ENCODE results near the gene ACKR2. TPM values are rescaled to one million over a fixed set of nuclear protein-coding genes. Genes with fewer than 3 reads are reported as not detected.

The ACKR2 gene
- total RNA-seq, 1 experiment from 2014 or later, result 0.45 TPM

DNA sequence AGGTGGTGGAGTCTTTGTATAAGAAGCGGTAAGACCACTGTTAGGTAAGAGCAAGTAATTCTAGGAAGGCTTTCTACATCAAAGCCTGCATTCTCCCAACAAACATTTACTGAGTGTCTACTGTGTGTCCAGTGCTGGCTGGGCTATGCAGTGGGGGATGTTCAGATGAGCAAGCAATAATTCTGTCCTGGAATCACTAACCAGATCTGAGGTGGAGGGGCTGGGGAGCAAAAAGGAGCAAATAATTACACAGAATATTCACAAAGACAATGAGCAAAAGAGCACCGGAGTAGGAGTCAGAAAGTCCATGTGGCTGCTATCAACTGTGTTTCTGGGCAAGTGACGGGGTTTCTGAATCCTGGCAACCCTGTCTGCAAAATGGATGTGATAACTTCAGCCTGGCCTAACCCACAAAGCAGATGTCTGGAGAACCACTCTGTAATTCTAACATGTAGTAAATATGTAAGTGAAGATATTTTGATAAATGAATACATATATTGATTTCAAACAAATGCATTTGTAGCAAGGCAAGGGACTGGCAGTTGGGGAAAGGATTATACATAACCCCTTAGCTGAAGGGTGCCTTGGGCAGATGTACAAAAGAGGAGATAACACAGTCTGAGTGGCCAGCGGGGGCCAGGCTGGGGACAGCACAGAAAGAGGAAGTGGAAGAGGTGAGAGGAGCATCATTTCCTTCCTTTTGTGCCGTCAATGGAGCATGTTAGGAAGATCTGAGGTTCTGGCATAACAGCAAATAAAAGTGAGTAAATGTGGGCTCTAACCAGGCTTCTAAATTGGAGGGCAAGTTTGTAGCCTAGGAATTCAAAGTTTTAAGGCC is 37.7 kb downstream of the ACKR2 start:
- CTCF ChIA-PET, result no interaction called here
- Mint-ChIP-seq H3K27me3 (ENCODE audit: unreplicated experiment) (peaks cover 36% of the 10 kb centered on the region), H3K9me3 (ENCODE audit: low read depth, unreplicated experiment) (no peaks in the 10 kb centered on the region), H3K4me3 (ENCODE audit: low read depth, unreplicated experiment) (no peak overlapping the region), H3K4me1 (ENCODE audit: low read depth, unreplicated experiment) (no peaks in the 10 kb centered on the region), H3K27ac (ENCODE audit: unreplicated experiment) (no peak overlapping the region), H3K36me3 (ENCODE audit: insufficient read depth, unreplicated experiment) (no peaks in the 10 kb centered on the region)
- no peak for DNase-seq
- no peak for TF ChIP-seq CTCF (IDR thresholded peaks at IDR 0.05; ENCODE audit: unreplicated experiment)
- intact Hi-C loops (cut with micrococcal nuclease; ENCODE audit: unreplicated experiment), result no loop called here
- no TSS peak for BruUV-seq (replicated peaks)

DNA sequence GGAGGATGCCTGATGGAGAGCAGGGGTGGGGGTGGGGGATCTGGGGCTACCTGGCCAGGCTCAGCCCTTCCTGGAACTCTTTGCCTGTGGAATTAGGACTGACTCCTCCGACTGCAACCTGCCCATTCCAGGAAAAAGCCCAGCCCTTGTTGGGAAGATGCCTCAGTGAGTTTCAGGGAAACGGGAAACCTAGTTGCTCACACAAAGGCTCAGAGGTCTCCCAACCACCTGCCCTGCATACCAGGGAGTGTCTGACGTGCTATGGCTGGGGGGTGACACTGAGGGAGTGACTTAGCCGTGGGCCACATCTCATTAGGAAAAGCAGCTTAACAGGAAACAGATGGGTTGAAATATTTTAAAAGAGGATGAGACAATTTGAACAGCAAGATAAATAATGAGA is 38.5 kb downstream of the ACKR2 start:
- H3K36me3 Mint-ChIP-seq (ENCODE audit: insufficient read depth, unreplicated experiment), result no peaks in the 10 kb centered on the region
- TF ChIP-seq CTCF (IDR thresholded peaks at IDR 0.05; ENCODE audit: unreplicated experiment), result no peak
- BruUV-seq (replicated peaks), result no TSS peak
- no peak overlapping the region for H3K27ac Mint-ChIP-seq (ENCODE audit: unreplicated experiment)
- DNase-seq, result peak; percentile 8
- no peaks in the 10 kb centered on the region for H3K4me1 Mint-ChIP-seq (ENCODE audit: low read depth, unreplicated experiment)
- peaks cover 41% of the 10 kb centered on the region for H3K27me3 Mint-ChIP-seq (ENCODE audit: unreplicated experiment)
- CTCF ChIA-PET, result no interaction called here
- no peaks in the 10 kb centered on the region for H3K9me3 Mint-ChIP-seq (ENCODE audit: low read depth, unreplicated experiment)
- no peak overlapping the region for H3K4me3 Mint-ChIP-seq (ENCODE audit: low read depth, unreplicated experiment)
- intact Hi-C loops (cut with micrococcal nuclease; ENCODE audit: unreplicated experiment), result no loop called here

- no peak overlapping the region for H3K27ac Mint-ChIP-seq (ENCODE audit: unreplicated experiment)
- H3K9me3 Mint-ChIP-seq (ENCODE audit: low read depth, unreplicated experiment), result no peaks in the 10 kb centered on the region
- BruUV-seq (replicated peaks), result no TSS peak
- no peak for TF ChIP-seq CTCF (IDR thresholded peaks at IDR 0.05; ENCODE audit: unreplicated experiment)
- no peaks in the 10 kb centered on the region for H3K36me3 Mint-ChIP-seq (ENCODE audit: insufficient read depth, unreplicated experiment)
- CTCF ChIA-PET, result no interaction called here
- H3K27me3 Mint-ChIP-seq (ENCODE audit: unreplicated experiment), result peaks cover 41% of the 10 kb centered on the region
- H3K4me1 Mint-ChIP-seq (ENCODE audit: low read depth, unreplicated experiment), result no peaks in the 10 kb centered on the region
- H3K4me3 Mint-ChIP-seq (ENCODE audit: low read depth, unreplicated experiment), result no peak overlapping the region
- no peak for DNase-seq
- intact Hi-C loops (cut with micrococcal nuclease; ENCODE audit: unreplicated experiment), result no loop called here
Measured at GRCh38 chr3:42849017-42849416, 39.8 kb downstream of the ACKR2 start.

DNA sequence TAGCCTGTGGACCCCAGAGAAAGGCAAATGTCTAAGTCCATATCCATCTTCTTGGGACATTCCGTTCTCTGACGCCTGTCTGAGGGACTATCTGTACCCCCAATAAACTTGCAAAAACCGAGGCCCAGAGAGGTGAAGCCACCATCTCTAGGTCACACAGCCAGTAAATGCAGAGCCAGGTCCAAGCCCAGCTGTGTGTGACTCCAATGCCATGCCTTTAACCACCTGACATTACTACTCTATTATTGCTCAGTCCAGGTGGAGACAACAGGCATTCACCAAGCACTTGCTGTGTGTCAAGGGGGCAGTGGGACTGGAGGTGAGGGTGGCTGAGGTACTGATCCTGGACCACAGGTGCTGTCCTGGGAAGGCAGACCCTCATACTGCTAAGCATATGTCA is 41.0 kb downstream of the ACKR2 start:
- Mint-ChIP-seq H3K9me3 (ENCODE audit: low read depth, unreplicated experiment) (no peaks in the 10 kb centered on the region), H3K27me3 (ENCODE audit: unreplicated experiment) (peaks cover 47% of the 10 kb centered on the region), H3K4me3 (ENCODE audit: low read depth, unreplicated experiment) (no peak overlapping the region), H3K36me3 (ENCODE audit: insufficient read depth, unreplicated experiment) (no peaks in the 10 kb centered on the region), H3K27ac (ENCODE audit: unreplicated experiment) (no peak overlapping the region), H3K4me1 (ENCODE audit: low read depth, unreplicated experiment) (no peaks in the 10 kb centered on the region)
- intact Hi-C loops (cut with micrococcal nuclease; ENCODE audit: unreplicated experiment), result no loop called here
- CTCF ChIA-PET, result no interaction called here
- TF ChIP-seq CTCF (IDR thresholded peaks at IDR 0.05; ENCODE audit: unreplicated experiment), result no peak
- DNase-seq, result no peak
- BruUV-seq (replicated peaks), result no TSS peak
